Pancreas (tissue), 10 donors: Measurements from ENCODE around the gene CDK19. TPM values are rescaled to one million over a fixed set of nuclear protein-coding genes. Genes with fewer than 3 reads are reported as not detected.
"Not testable (repeated sequence)": the region's sequence is repeated elsewhere in the genome, so short reads cannot be mapped to it uniquely, and the experiment has no call there.

Experiments
- ATAC-seq, 4 donors: fragments of 200-7000 bp; cut with Tn5 transposase; one replicate each; pipeline versions ENCODE4 v1.8.0 to v1.9.1; 2020; ENCODE audit warnings: mild to moderate bottlenecking in 4 of 4, moderate library complexity in 4 of 4
- DNase-seq, 6 donors: peaks; one replicate each; pipeline ENCODE4 v3.0.0-alpha.2; 2020
- FAIRE-seq: peaks from 2 replicates; lab custom pipeline; 2012; peaks lifted over from hg19 to GRCh38; lab: Jason Lieb, UNC
- H3K27ac ChIP-seq, 4 donors: fragments of 200-600 bp; sonication (generic); 1 replicate in 3 of 4; 2 replicates in 1 of 4; pipeline versions ENCODE4 v1.5.0 to v1.8.0; 2020
- H3K27me3 ChIP-seq, 4 donors: fragments of 200-600 bp; one replicate each; pipeline ENCODE4 v1.8.0; 2021
- H3K36me3 ChIP-seq, 3 donors: fragments of 200-600 bp; sonication (generic) in 1 of 3; one replicate each; pipeline versions ENCODE4 v1.5.0 to v1.8.0; 2020 to 2021
- H3K4me1 ChIP-seq, 3 donors: fragments of 200-600 bp; one replicate each; pipeline ENCODE4 v1.8.0; 2021
- H3K4me3 ChIP-seq, 4 donors: fragments of 200-600 bp; sonication (generic) in 2 of 4; one replicate each; pipeline versions ENCODE4 v1.5.0 to v1.8.0; 2020 to 2021
- H3K9me3 ChIP-seq, 4 donors: fragments of 200-600 bp; one replicate each; pipeline ENCODE4 v1.8.0; 2021
- WGBS, 2 donors: extraction: QIAGEN DNeasy Blood & Tissue Kit; methylation state at CpG; one replicate each; pipeline ENCODE4 v1.1.7; 2013; 5-methylcytosine and 5-hydroxymethylcytosine counted together
- intact Hi-C, 3 donors: fragments of 100-400 bp; cut with DNase I; formaldehyde crosslinking; loops; one replicate each; pipeline versions ENCODE4 v1.11.1 to v1.14.2; 2022
- polyA plus RNA-seq, 2 donors: library from polyadenylated mRNA; stranded (reverse); fragments of 200-250 nt; gene quantifications; one replicate each; pipeline ENCODE4 v1.2.3, GENCODE V29; 2013
- total RNA-seq, 6 donors: library from RNA; stranded (reverse); fragmentation: NEBNext Ultra II Directional in 4 of 6; extraction: Animal tissue kit (Norgen Biotek cat#: 25700) in 4 of 6; gene quantifications; one replicate each; pipeline versions ENCODE4 v1.2.1 to v1.2.4, GENCODE V29; 2021 to 2023
- TF ChIP-seq, protein P1 (sequence below), 4 donors: fragments of 200-600 bp; sonication (generic) in 3 of 4; IDR thresholded peaks; one replicate each; pipeline versions ENCODE4 v1.5.0 to v1.8.0; 2021; ENCODE audit warnings: antibody characterized with exemption in 4 of 4
- donor health status: healthy with polysubstance abuse.
- donor health status: DM: no; HTN: no; CAD: no; lungs with moderate emphysema.
- donor health status: DM: no; HTN: no; CAD: no.
- donor health status: control.
- donor health status: control.
- donor health status: Bipolar disorder and iron deficiency.
- donor health status: DM: yes; HTN: yes; CAD: no.
- donor health status: DM: no; HTN: no; CAD: no.
- donor health status: DM: no; HTN: no; CAD: no.
- donor health status: DM: yes; HTN: yes; CAD: no.

CDK19 gene
- total and polyA plus RNA-seq, 8 donors: 2.4 to 14.7 (median 4.7) TPM

DNA sequence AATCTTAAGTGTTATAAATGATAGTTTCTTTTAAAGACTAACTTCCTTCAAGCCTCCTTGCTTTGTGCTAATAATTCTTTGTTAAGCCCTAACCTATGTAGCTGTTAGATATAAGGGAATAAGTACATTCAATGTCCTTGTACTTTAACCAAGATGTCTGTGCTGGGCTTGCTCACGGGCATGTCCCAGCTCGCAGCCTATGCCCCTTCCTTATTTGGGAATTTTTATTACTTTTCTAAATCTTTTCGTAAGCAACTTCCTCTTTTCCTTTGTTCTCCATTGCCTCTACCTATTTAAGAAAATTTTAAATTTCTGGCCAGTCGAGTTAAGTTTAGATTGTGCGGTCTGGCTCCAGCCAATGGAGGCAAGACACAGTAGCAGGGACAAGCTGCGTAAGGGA, 26.0 kb upstream of the CDK19 start:
- Histone ChIP-seq H3K4me1 (no peaks in the 10 kb centered on the region), H3K27me3 (no peaks in the 10 kb centered on the region), H3K4me3 (no peak overlapping the region), H3K9me3 (no peaks in the 10 kb centered on the region), H3K36me3 (no peaks in the 10 kb centered on the region), H3K27ac (no peak overlapping the region)
- FAIRE-seq (no peak), ATAC-seq (no peak), DNase-seq (no peak)
- TF ChIP-seq, protein P1, sequence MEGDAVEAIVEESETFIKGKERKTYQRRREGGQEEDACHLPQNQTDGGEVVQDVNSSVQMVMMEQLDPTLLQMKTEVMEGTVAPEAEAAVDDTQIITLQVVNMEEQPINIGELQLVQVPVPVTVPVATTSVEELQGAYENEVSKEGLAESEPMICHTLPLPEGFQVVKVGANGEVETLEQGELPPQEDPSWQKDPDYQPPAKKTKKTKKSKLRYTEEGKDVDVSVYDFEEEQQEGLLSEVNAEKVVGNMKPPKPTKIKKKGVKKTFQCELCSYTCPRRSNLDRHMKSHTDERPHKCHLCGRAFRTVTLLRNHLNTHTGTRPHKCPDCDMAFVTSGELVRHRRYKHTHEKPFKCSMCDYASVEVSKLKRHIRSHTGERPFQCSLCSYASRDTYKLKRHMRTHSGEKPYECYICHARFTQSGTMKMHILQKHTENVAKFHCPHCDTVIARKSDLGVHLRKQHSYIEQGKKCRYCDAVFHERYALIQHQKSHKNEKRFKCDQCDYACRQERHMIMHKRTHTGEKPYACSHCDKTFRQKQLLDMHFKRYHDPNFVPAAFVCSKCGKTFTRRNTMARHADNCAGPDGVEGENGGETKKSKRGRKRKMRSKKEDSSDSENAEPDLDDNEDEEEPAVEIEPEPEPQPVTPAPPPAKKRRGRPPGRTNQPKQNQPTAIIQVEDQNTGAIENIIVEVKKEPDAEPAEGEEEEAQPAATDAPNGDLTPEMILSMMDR (IDR thresholded peaks at IDR 0.05): no peak
- WGBS, 2 donors: 91 to 94% methylated on average over 6 of the region's 6 CpGs
- intact Hi-C loops: no loop called here

DNA sequence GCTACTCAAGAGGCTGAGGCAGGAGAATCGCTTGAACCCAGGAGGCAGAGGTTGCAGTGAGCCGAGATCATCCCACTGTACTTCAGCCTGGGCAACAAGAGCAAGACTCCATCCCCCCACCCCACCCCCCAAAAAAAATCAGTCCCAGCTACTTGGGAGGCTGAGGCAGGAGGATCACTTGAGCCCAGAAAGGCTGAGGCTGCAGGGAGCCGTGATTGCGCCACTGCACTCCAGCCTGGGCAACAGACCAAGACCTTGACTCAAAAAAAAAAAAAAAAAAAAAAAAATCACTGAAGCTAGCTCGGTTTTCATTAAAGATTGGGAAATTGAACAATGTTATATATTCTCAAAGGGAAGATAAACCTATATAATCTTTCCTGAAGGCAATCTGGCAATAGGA, 20.5 kb upstream of the CDK19 start:
- intact Hi-C loops, DNase-seq, H3K4me3 ChIP-seq, H3K9me3 ChIP-seq, H3K27me3 ChIP-seq, H3K27ac ChIP-seq, FAIRE-seq, H3K36me3 ChIP-seq, H3K4me1 ChIP-seq, ATAC-seq: not testable (repeated sequence)
- 72 to 77% methylated on average over 5 of the region's 5 CpGs for WGBS, 2 donors

DNA sequence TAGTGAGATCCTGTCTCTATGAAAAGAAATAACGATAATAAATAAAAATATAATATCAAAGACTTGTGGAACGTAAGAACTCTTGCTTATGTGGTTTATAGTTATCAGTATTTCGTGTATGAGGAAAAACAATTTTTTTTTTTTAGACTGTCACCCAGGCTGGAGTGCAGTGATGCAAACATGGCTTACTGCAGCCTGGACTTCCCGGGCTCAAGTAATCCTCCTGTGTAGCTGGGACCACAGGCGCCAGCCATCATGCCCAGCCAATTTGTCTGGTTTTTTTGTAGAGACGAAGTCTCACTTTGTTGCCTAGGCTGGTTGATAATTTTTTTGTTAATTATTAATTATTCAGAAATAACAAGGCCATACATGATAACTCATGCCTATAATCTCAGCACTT, 18.6 kb upstream of the CDK19 start:
- no peak for ATAC-seq
- TF ChIP-seq, protein P1 (IDR thresholded peaks at IDR 0.05): no peak
- no peak for FAIRE-seq
- no peak overlapping the region for H3K4me3 ChIP-seq
- H3K9me3 ChIP-seq: no peaks in the 10 kb centered on the region
- intact Hi-C loops: no loop called here
- no peak for DNase-seq
- no peak overlapping the region for H3K27ac ChIP-seq
- H3K4me1 ChIP-seq: no peaks in the 10 kb centered on the region
- H3K27me3 ChIP-seq: no peaks in the 10 kb centered on the region
- WGBS, 2 donors: 76 to 79% methylated on average over 6 of the region's 6 CpGs
- no peaks in the 10 kb centered on the region for H3K36me3 ChIP-seq

DNA sequence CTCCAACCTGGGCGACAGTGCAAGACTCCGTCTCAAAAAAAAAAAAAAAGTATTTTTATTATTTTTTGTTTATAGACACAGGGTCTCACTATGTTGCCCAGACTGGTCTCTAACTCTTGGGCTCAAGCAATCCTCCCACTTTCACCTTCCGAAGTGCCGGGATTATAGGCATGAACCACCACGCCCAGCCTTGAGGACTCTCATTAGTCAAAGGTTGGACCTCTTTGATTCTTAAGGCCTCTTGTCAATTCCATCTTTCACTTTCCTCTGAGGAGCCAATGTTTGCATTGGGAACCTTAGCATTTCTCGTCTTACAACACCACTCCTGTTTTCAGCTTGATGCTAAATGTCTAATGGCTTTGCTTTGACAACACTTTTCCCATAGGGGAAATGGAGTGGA, 16.1 kb upstream of the CDK19 start:
- 94 to 95% methylated on average over 6 of the region's 6 CpGs for WGBS, 2 donors
- DNase-seq: no peak
- Histone ChIP-seq H3K4me1 (no peaks in the 10 kb centered on the region), H3K36me3 (no peaks in the 10 kb centered on the region), H3K4me3 (no peak overlapping the region), H3K9me3 (no peaks in the 10 kb centered on the region), H3K27me3 (no peaks in the 10 kb centered on the region), H3K27ac (no peak overlapping the region)
- no peak for FAIRE-seq
- intact Hi-C loops: no loop called here
- TF ChIP-seq, protein P1 (IDR thresholded peaks at IDR 0.05): no peak
- no peak for ATAC-seq

DNA sequence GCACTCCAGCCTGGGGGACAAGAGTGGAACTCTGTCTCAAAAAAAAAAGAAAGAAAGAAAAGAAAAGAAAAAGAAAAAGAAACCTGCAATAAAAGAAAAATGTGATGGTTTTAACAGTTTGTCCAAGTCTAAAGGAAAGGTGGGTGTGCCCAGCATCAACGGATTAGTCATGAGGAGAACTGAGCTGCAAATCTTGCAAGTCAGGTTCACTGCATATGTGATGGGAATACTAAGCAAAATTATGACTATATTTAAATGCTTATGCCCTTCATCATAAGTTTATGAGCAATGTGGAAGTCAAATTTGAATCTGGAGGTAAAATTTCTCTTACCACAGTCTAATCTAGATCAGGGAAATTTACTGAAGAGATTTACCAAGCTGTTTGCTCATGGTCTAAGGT, 13.1 kb upstream of the CDK19 start:
- TF ChIP-seq, protein P1 (IDR thresholded peaks at IDR 0.05): no peak
- ATAC-seq (no peak), DNase-seq (no peak), FAIRE-seq (no peak)
- H3K27me3 ChIP-seq: no peaks in the 10 kb centered on the region
- 73 to 77% methylated on average over 1 of the region's 1 CpG for WGBS, 2 donors
- intact Hi-C loops: no loop called here
- no peak overlapping the region for H3K27ac ChIP-seq
- H3K9me3 ChIP-seq: no peaks in the 10 kb centered on the region
- H3K4me3 ChIP-seq: no peak overlapping the region
- no peaks in the 10 kb centered on the region for H3K36me3 ChIP-seq
- no peaks in the 10 kb centered on the region for H3K4me1 ChIP-seq
